ENCODE results near the gene TSPO.

TSPO gene

DNA sequence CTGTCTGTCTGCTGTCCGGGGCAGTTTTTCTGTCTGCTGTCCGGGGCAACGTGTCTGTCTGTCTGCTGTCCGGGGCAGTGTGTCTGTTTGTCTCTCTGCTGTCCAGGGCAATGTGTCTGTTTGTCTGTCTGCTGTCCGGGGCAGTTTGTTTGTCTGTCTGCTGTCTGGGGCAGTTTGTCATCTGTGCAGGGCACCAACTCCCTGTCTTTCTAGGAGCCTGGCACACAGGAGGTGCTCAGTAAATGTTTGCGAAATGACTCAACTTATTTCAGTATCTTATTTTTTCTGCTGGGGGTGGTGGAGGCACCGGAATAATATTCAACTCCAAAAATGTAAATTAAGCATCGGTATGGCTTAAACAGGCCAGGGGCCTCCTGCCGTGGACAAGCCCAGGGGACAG lies 47.6 kb downstream of the TSPO start:
- Histone ChIP-seq H3K36me3 (ENCODE audit: control insufficient read depth in 2 of 2, insufficient read depth in 2 of 2, low read length in 2 of 2) (no peaks in the 10 kb centered on the region), H3K4me3 (ENCODE audit: low read length in 2 of 2) (no peak overlapping the region), H3K4me1 (ENCODE audit: control insufficient read depth in 2 of 2, insufficient read depth in 2 of 2, low read length in 2 of 2) (no peaks in the 10 kb centered on the region), H3K9me3 (ENCODE audit: control insufficient read depth in 2 of 2, low read length in 2 of 2) (no peaks in the 10 kb centered on the region), H3K9ac (ENCODE audit: low read depth in 1 of 2, low read length in 2 of 2) (no peak overlapping the region), H3K27ac (ENCODE audit: low read depth in 2 of 2, low read length in 2 of 2) (no peak overlapping the region), H3K27me3 (ENCODE audit: control insufficient read depth in 2 of 2, insufficient read depth in 2 of 2, low read length in 2 of 2) (peaks cover 0 to 4% of the 10 kb centered on the region in 2 donors)

DNA sequence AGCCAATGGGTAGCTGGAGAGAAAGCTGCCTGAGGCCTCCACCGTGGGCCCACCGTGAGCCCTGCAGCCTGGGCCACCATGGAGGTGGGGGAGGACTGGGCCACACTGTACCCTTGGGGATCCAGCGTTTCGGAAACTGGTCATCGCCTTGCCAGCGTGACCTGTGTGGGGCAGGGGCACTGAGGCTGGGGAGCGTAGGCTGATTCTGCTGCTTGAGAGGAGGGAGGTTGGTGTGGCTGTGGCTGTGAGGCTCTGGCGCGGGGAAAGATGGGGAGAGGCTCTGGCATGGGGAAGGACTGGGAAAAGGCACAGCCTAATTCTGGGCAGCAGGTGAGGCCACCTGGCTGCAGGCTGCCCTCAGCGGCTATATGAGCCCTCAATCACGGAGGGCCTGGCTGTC lies 48.2 kb downstream of the TSPO start:
- H3K36me3 ChIP-seq (ENCODE audit: control insufficient read depth in 2 of 2, insufficient read depth in 2 of 2, low read length in 2 of 2), result no peaks in the 10 kb centered on the region
- H3K27ac ChIP-seq (ENCODE audit: low read depth in 2 of 2, low read length in 2 of 2), result no peak overlapping the region
- peaks cover 0 to 4% of the 10 kb centered on the region in 2 donors for H3K27me3 ChIP-seq (ENCODE audit: control insufficient read depth in 2 of 2, insufficient read depth in 2 of 2, low read length in 2 of 2)
- no peak overlapping the region for H3K4me3 ChIP-seq (ENCODE audit: low read length in 2 of 2)
- no peaks in the 10 kb centered on the region for H3K9me3 ChIP-seq (ENCODE audit: control insufficient read depth in 2 of 2, low read length in 2 of 2)
- H3K4me1 ChIP-seq (ENCODE audit: control insufficient read depth in 2 of 2, insufficient read depth in 2 of 2, low read length in 2 of 2), result no peaks in the 10 kb centered on the region
- no peak overlapping the region for H3K9ac ChIP-seq (ENCODE audit: low read depth in 1 of 2, low read length in 2 of 2)

DNA sequence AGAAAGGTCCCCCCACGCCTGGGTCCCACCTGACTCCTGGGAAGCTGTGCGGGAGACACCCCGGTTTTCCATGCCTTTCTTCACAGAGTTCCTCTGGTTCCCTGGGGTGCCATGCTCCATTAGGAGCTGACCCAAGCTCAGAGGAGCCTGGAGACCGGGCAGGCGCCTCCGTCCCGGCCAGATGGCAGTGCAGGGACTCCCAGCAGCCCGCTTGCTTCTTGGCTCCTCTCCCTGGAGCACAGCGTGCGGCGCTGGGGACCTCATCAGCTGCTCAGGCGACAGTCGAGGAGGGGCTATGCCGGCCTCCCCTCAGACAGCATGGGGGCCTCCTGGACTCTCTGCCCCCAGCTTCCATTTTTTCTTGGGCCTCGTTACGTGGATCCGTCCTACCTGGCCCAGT lies 48.7 kb downstream of the TSPO start:
- no peak overlapping the region for H3K9ac ChIP-seq (ENCODE audit: low read depth in 1 of 2, low read length in 2 of 2)
- H3K4me1 ChIP-seq (ENCODE audit: control insufficient read depth in 2 of 2, insufficient read depth in 2 of 2, low read length in 2 of 2), result no peaks in the 10 kb centered on the region
- H3K27ac ChIP-seq (ENCODE audit: low read depth in 2 of 2, low read length in 2 of 2), result no peak overlapping the region
- no peak overlapping the region for H3K4me3 ChIP-seq (ENCODE audit: low read length in 2 of 2)
- no peaks in the 10 kb centered on the region for H3K36me3 ChIP-seq (ENCODE audit: control insufficient read depth in 2 of 2, insufficient read depth in 2 of 2, low read length in 2 of 2)
- peaks cover 0 to 4% of the 10 kb centered on the region in 2 donors for H3K27me3 ChIP-seq (ENCODE audit: control insufficient read depth in 2 of 2, insufficient read depth in 2 of 2, low read length in 2 of 2)
- H3K9me3 ChIP-seq (ENCODE audit: control insufficient read depth in 2 of 2, low read length in 2 of 2), result no peaks in the 10 kb centered on the region

DNA sequence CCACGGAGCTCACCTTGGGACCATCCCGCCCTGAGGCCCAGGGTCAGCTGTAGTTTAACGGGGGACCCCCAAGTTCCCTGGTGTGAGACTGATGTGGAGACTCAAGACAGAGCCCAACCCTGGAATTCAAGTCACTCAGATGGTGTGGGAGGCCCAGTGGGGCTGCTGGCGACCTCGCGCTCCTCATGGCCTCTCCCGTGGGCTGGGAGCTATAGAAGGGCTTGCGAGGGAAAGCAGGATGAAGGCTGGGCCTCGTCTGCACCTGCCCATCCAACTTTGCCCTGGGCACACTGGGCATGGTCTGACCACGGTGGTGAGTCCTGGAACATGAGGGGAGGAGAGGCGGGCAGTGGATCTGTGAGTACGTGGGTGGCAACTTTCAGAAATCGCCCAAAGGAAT lies 49.2 kb downstream of the TSPO start:
- H3K27ac ChIP-seq (ENCODE audit: low read depth in 2 of 2, low read length in 2 of 2), result no peak overlapping the region
- H3K36me3 ChIP-seq (ENCODE audit: control insufficient read depth in 2 of 2, insufficient read depth in 2 of 2, low read length in 2 of 2), result no peaks in the 10 kb centered on the region
- H3K9ac ChIP-seq (ENCODE audit: low read depth in 1 of 2, low read length in 2 of 2), result no peak overlapping the region
- no peaks in the 10 kb centered on the region for H3K4me1 ChIP-seq (ENCODE audit: control insufficient read depth in 2 of 2, insufficient read depth in 2 of 2, low read length in 2 of 2)
- H3K27me3 ChIP-seq (ENCODE audit: control insufficient read depth in 2 of 2, insufficient read depth in 2 of 2, low read length in 2 of 2), result peaks cover 0 to 4% of the 10 kb centered on the region in 2 donors
- H3K9me3 ChIP-seq (ENCODE audit: control insufficient read depth in 2 of 2, low read length in 2 of 2), result no peaks in the 10 kb centered on the region
- no peak overlapping the region for H3K4me3 ChIP-seq (ENCODE audit: low read length in 2 of 2)

DNA sequence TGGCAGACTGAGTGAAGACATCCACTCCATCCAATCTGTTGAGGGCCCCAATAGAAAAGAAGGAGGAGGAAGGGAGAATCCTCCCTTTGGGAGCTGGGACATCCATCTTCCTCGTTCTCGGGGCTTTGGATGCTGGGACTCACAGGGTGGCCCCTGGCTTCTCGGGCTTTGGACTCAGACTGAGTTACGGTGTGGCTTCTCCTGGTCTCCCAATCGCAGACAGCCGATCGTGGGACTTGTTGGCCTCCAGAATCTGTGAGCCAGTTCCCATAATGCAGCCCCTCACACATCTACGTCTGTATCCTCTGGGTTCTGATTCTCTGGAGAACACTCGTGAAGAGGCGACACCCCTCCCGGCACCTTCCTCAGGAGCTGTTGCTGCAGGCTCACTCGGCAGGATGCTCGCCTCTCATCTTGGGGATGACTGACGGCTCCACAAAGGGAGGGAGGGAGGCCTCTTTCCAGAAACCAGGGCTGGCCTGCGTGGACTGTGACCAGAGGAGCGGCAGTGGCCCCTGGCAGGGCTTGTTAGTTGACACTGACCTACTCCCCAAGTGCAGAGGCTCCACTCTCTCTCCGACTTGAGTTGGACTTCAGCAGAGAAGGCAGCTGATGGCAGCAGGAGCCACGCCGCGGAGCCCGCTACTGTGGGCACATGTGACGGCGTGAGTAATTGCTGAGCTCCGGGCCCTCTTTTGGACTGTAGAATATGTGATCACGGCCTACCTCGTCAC lies 50.3 kb downstream of the TSPO start:
- Histone ChIP-seq H3K9ac (ENCODE audit: low read depth in 1 of 2, low read length in 2 of 2) (no peak overlapping the region), H3K27ac (ENCODE audit: low read depth in 2 of 2, low read length in 2 of 2) (no peak overlapping the region), H3K27me3 (ENCODE audit: control insufficient read depth in 2 of 2, insufficient read depth in 2 of 2, low read length in 2 of 2) (peaks cover 0 to 4% of the 10 kb centered on the region in 2 donors), H3K36me3 (ENCODE audit: control insufficient read depth in 2 of 2, insufficient read depth in 2 of 2, low read length in 2 of 2) (no peaks in the 10 kb centered on the region), H3K9me3 (ENCODE audit: control insufficient read depth in 2 of 2, low read length in 2 of 2) (no peaks in the 10 kb centered on the region), H3K4me3 (ENCODE audit: low read length in 2 of 2) (no peak overlapping the region), H3K4me1 (ENCODE audit: control insufficient read depth in 2 of 2, insufficient read depth in 2 of 2, low read length in 2 of 2) (no peaks in the 10 kb centered on the region)

DNA sequence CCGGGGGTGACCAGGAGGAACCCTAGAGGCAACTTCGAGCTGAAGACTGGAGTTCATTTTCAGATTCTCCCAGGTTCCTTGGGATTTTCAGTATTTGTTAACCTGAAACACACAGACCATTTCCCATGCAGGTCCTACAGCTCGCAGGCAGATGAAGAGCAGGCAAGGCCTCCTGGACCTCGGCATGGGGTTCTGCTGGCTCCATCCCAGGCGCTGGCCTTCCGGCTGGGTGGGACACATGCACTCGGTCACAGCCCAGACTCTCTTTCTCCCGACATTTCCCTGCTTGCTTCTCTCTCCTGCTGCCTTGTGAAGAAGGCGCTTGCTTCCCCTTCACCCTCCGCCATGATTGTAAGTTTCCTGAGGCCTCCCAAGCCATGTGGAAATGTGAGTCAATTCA lies 51.0 kb downstream of the TSPO start:
- H3K4me3 ChIP-seq (ENCODE audit: low read length in 2 of 2), result no peak overlapping the region
- no peak overlapping the region for H3K27ac ChIP-seq (ENCODE audit: low read depth in 2 of 2, low read length in 2 of 2)
- no peak overlapping the region for H3K9ac ChIP-seq (ENCODE audit: low read depth in 1 of 2, low read length in 2 of 2)
- H3K9me3 ChIP-seq (ENCODE audit: control insufficient read depth in 2 of 2, low read length in 2 of 2), result no peaks in the 10 kb centered on the region
- peaks cover 0 to 3% of the 10 kb centered on the region in 2 donors for H3K27me3 ChIP-seq (ENCODE audit: control insufficient read depth in 2 of 2, insufficient read depth in 2 of 2, low read length in 2 of 2)
- H3K36me3 ChIP-seq (ENCODE audit: control insufficient read depth in 2 of 2, insufficient read depth in 2 of 2, low read length in 2 of 2), result no peaks in the 10 kb centered on the region
- H3K4me1 ChIP-seq (ENCODE audit: control insufficient read depth in 2 of 2, insufficient read depth in 2 of 2, low read length in 2 of 2), result no peaks in the 10 kb centered on the region

DNA sequence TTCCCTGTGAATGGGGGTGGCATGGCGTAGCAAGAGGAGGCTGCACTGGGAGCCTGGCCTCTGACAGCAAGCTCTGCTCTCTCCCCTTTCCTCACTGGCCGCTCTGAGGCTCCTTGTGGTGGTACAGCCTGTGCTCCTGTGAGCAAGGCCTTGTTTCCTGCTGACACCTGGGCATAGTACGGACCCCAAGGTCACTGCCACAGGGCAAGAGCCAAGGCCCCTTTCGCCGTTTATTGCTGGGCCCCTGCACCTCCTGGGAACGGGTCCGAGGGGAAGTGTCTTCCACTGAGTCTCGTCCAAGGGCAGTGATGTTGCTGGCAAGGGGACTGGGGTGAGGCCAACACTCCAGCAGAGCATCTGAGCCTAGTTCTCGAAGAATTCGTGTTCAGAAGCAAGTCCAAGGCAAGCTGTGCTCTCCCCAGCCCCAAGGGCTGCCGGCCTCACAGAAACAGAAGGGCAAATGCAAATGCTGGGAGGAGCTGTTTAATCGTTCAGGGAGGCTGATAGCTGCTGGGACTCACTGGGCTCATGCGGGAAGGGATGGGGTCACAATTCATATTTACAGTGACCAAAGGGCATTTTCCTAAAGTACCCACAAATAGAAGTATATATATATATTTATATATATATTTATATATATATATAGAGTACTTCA lies 51.5 kb downstream of the TSPO start:
- Histone ChIP-seq H3K27me3 (ENCODE audit: control insufficient read depth in 2 of 2, insufficient read depth in 2 of 2, low read length in 2 of 2) (no peaks in the 10 kb centered on the region), H3K9ac (ENCODE audit: low read depth in 1 of 2, low read length in 2 of 2) (no peak overlapping the region), H3K4me3 (ENCODE audit: low read length in 2 of 2) (no peak overlapping the region), H3K9me3 (ENCODE audit: control insufficient read depth in 2 of 2, low read length in 2 of 2) (no peaks in the 10 kb centered on the region), H3K36me3 (ENCODE audit: control insufficient read depth in 2 of 2, insufficient read depth in 2 of 2, low read length in 2 of 2) (no peaks in the 10 kb centered on the region), H3K4me1 (ENCODE audit: control insufficient read depth in 2 of 2, insufficient read depth in 2 of 2, low read length in 2 of 2) (no peaks in the 10 kb centered on the region), H3K27ac (ENCODE audit: low read depth in 2 of 2, low read length in 2 of 2) (no peak overlapping the region)

DNA sequence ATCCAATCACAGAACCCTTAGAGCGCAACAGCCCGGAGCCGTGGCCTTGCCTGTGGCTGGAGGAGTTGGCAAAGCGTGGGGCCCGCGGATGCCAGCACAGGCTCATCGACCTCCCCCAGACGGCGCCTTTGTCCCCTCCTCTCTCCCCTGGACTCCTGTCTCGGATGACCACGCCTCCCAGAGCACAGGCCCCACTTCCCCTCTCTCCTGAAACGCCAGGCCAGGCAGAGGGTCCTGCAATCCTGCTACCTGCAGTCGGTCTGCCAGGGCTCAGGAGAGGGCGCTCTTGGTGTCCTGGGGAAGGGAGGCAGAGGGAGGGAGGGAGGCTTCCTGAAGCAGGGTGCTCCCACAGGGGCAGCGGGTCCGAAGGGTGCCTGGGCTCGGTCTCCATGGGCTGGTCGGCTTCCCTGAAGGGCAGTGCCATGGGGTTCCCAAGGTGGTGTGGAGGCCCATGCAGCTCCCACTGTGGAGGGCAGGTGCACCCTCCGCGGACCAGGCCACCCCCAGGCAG lies 52.2 kb downstream of the TSPO start:
- Histone ChIP-seq H3K4me3 (ENCODE audit: low read length in 2 of 2) (no peak overlapping the region), H3K27me3 (ENCODE audit: control insufficient read depth in 2 of 2, insufficient read depth in 2 of 2, low read length in 2 of 2) (no peaks in the 10 kb centered on the region), H3K9ac (ENCODE audit: low read depth in 1 of 2, low read length in 2 of 2) (no peak overlapping the region), H3K9me3 (ENCODE audit: control insufficient read depth in 2 of 2, low read length in 2 of 2) (no peaks in the 10 kb centered on the region), H3K4me1 (ENCODE audit: control insufficient read depth in 2 of 2, insufficient read depth in 2 of 2, low read length in 2 of 2) (no peaks in the 10 kb centered on the region), H3K27ac (ENCODE audit: low read depth in 2 of 2, low read length in 2 of 2) (no peak overlapping the region), H3K36me3 (ENCODE audit: control insufficient read depth in 2 of 2, insufficient read depth in 2 of 2, low read length in 2 of 2) (no peaks in the 10 kb centered on the region)

DNA sequence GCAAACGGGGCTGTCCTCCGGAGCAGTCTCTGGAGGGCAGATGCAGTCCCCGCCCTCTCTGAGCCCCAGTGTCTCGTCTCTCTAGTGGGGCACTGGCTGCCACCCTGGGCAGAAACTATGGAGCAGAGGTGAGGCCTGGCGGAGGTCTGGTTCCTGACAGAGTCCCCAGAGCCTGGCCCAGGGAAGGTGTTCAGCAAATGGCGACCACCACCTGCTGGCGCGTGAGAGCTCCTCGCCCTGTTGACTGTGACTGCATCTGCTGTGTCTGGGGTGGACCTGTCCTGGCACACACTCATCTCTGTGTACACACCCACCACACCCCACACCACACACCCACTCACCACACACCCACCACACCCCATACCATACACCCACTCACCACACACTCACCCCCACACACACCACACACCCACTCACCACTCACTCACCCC lies 53.9 kb downstream of the TSPO start:
- H3K27me3 ChIP-seq (ENCODE audit: control insufficient read depth in 2 of 2, insufficient read depth in 2 of 2, low read length in 2 of 2), result no peaks in the 10 kb centered on the region
- no peaks in the 10 kb centered on the region for H3K36me3 ChIP-seq (ENCODE audit: control insufficient read depth in 2 of 2, insufficient read depth in 2 of 2, low read length in 2 of 2)
- H3K27ac ChIP-seq (ENCODE audit: low read depth in 2 of 2, low read length in 2 of 2), result no peak overlapping the region
- no peak overlapping the region for H3K9ac ChIP-seq (ENCODE audit: low read depth in 1 of 2, low read length in 2 of 2)
- no peaks in the 10 kb centered on the region for H3K4me1 ChIP-seq (ENCODE audit: control insufficient read depth in 2 of 2, insufficient read depth in 2 of 2, low read length in 2 of 2)
- no peak overlapping the region for H3K4me3 ChIP-seq (ENCODE audit: low read length in 2 of 2)
- no peaks in the 10 kb centered on the region for H3K9me3 ChIP-seq (ENCODE audit: control insufficient read depth in 2 of 2, low read length in 2 of 2)

DNA sequence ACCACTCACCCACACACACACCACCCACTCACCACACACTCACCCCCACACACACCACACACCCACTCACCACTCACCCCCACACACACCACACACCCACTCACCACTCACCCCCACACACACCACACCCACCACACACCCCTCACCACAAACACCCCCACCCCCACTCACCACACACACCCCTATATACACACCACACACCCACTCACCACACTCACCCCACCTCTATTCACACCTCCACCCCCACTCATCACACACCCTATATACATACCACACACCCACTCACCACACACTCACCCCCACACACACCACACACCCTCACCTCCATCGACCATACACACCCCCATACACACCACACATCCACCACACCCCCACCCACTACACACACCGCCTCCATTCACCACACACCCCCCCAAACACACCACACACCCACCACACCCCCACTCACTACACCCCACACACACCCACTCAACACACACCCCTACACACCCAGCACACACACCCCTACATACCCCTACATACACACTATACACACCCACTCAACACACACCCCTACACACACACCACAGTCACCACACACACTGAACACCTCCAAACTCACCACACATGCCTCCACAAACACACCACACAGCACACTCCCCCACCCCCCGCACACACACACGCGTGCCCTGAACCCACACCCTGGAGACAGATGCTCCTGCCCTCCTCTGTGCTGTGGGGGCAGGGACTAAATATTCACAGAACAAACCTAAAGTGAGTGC lies 54.6 kb downstream of the TSPO start:
- Histone ChIP-seq H3K27ac (ENCODE audit: low read depth in 2 of 2, low read length in 2 of 2) (no peak overlapping the region), H3K9me3 (ENCODE audit: control insufficient read depth in 2 of 2, low read length in 2 of 2) (no peaks in the 10 kb centered on the region), H3K27me3 (ENCODE audit: control insufficient read depth in 2 of 2, insufficient read depth in 2 of 2, low read length in 2 of 2) (no peaks in the 10 kb centered on the region), H3K4me1 (ENCODE audit: control insufficient read depth in 2 of 2, insufficient read depth in 2 of 2, low read length in 2 of 2) (no peaks in the 10 kb centered on the region), H3K36me3 (ENCODE audit: control insufficient read depth in 2 of 2, insufficient read depth in 2 of 2, low read length in 2 of 2) (no peaks in the 10 kb centered on the region), H3K9ac (ENCODE audit: low read depth in 1 of 2, low read length in 2 of 2) (no peak overlapping the region), H3K4me3 (ENCODE audit: low read length in 2 of 2) (no peak overlapping the region)
